Skeletal muscle satellite cell (primary cell): ENCODE measurements around the gene GRIN1.
"Not testable (repeated sequence)": the region's sequence is repeated elsewhere in the genome, so short reads cannot be mapped to it uniquely, and the experiment has no call there.

Experiments
- H3K27me3 ChIP-seq: 2 replicates; pipeline ENCODE4 v1.7.0; 2013; ENCODE audit warnings: low read length; ENCODE audit not compliant: control insufficient read depth, insufficient read depth
- H3K36me3 ChIP-seq: 2 replicates; pipeline ENCODE4 v1.7.0; 2013; ENCODE audit warnings: mild to moderate bottlenecking, control low read depth, low read length; ENCODE audit not compliant: insufficient read depth
- H3K4me1 ChIP-seq: 2 replicates; pipeline ENCODE4 v1.7.0; 2013; ENCODE audit warnings: low read length; ENCODE audit not compliant: control insufficient read depth, insufficient read depth
- H3K4me2 ChIP-seq: 2 replicates; pipeline ENCODE4 v1.7.0; 2013; ENCODE audit warnings: mild to moderate bottlenecking, low read length
- H3K4me3 ChIP-seq: 2 replicates; pipeline ENCODE4 v1.7.0; 2013; ENCODE audit warnings: low read length
- H3K9ac ChIP-seq: 2 replicates; pipeline ENCODE4 v1.7.0; 2013; ENCODE audit warnings: mild to moderate bottlenecking, low read depth, low read length, moderate library complexity
- H3K9me3 ChIP-seq: replicated peaks from 2 replicates; pipeline ENCODE4 v1.7.0; 2013; ENCODE audit warnings: mild to moderate bottlenecking, control low read depth, low read length

Gene GRIN1

GRCh38 chr9:137123952-137124462 lies 14.9 kb upstream of the GRIN1 start:
- H3K4me2 ChIP-seq, H3K9me3 ChIP-seq, H3K4me3 ChIP-seq, H3K36me3 ChIP-seq, H3K27me3 ChIP-seq, H3K9ac ChIP-seq: not testable (repeated sequence)
- H3K4me1 ChIP-seq = peaks cover 19% of the 10 kb centered on the region

DNA sequence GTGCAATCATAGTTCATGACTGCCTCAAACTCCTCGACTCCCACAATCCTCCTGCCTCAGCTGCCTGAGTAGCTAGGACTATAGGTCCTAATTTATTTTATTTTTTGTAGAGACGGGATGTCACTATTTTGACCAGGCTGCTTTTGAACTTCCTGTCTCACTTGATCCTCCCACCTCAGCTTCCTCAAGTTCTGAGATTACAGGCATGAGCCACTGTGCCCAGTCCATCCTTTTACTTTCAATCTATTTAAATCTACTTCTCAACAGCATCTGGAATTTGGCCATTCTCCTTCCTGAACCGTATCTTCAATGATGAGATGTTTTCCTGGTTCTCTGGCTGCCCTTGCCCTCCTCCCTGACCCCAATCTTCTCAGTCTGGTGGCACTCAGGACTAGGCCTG lies 12.2 kb upstream of the GRIN1 start:
- H3K27me3 ChIP-seq = no peaks in the 10 kb centered on the region
- H3K4me3 ChIP-seq = no peak overlapping the region
- no peaks in the 10 kb centered on the region for H3K36me3 ChIP-seq
- H3K4me1 ChIP-seq = peaks cover 22% of the 10 kb centered on the region
- no peak overlapping the region for H3K4me2 ChIP-seq
- H3K9me3 ChIP-seq = no peaks in the 10 kb centered on the region
- no peak overlapping the region for H3K9ac ChIP-seq

DNA sequence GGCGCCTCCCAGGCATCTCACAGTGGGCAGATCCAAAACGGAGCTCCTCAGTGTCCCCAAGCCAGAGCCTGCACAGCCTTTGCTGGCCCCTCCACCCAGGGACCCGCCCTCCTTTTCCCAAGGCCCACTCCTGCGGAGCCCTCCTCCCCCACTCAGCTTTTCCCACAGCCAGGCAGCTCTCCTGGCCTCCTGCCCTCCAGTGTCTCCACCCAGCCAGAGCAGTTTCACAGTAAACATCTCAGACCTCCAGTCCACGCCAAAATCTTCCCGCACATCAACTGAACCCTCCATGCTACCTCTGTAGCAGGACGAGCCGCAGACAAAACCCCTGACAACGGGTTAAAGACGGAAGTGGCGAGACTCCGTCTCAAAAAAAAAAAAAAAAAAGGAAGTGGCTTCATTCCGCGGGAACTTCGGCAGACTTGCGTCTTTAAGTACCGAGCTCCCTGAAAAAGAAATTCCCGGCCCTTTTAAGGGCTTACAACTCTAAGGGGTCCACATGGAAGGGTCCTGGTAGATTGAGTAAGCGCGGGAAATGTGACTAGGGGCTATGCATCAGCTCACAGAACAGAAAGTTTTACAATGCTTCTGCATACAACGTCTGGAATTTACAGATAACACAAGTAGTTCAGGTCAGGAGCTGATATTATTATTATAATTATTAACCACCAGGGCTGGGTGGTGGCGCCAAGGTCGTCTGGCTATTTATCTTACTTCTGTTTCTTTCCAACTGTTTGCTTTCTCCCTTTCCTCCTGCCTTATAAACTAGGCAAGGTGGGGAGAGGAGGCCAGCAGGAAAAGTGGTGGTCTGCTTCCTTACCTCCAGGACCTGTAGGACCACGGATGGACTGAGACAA lies 11.4 kb upstream of the GRIN1 start:
- H3K9me3 ChIP-seq = no peaks in the 10 kb centered on the region
- H3K36me3 ChIP-seq = no peaks in the 10 kb centered on the region
- peak overlapping the region; percentile 90 for H3K4me3 ChIP-seq
- peak overlapping the region; percentile 94 for H3K4me2 ChIP-seq
- H3K9ac ChIP-seq = peak overlapping the region; percentile 93
- H3K27me3 ChIP-seq = no peaks in the 10 kb centered on the region
- H3K4me1 ChIP-seq = peaks cover 22% of the 10 kb centered on the region

DNA sequence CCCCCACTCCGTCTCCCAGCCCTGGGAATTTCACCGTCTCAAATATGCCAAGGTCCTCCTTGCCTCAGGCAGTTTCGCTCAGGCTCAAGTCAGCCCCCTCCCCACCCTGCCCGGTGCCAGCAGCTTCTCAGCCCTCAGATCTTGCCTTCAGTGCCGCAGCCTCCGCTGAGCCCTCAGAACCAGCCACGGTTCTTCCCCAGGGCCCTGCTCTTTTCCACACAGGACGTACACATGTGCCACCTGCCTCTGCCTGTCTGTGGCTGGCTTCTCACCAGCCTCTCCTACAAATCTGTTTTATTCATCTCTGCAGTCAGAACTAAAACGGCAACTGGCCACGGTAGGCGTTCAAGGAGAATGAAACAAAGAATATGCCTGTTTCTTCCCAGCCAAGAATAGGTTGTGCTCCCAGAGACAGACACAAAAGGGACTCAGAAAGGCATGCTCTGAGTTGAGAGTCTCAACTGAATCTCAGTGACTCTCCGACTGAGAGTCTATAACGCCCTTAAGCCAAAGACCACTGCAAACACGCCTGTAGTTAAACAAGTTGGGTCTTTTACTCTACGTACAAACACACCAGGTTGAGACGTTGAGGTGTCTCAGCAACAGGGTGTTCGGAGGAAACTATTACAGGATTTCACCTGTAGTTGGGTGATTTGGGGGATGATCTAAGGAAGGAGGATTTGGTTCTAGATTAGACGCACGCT lies 10.6 kb upstream of the GRIN1 start:
- peak overlapping the region; percentile 90 for H3K4me3 ChIP-seq
- peaks cover 22% of the 10 kb centered on the region for H3K4me1 ChIP-seq
- H3K9ac ChIP-seq = peak overlapping the region; percentile 93
- no peaks in the 10 kb centered on the region for H3K9me3 ChIP-seq
- H3K27me3 ChIP-seq = no peaks in the 10 kb centered on the region
- no peaks in the 10 kb centered on the region for H3K36me3 ChIP-seq
- H3K4me2 ChIP-seq = peak overlapping the region; percentile 94

GRCh38 chr9:137128862-137129455 lies 10.0 kb upstream of the GRIN1 start:
- Histone ChIP-seq H3K27me3 (no peaks in the 10 kb centered on the region), H3K4me2 (peak overlapping the region; percentile 94), H3K36me3 (no peaks in the 10 kb centered on the region), H3K4me1 (peaks cover 22% of the 10 kb centered on the region), H3K9ac (peak overlapping the region; percentile 93), H3K9me3 (no peaks in the 10 kb centered on the region), H3K4me3 (peak overlapping the region; percentile 90)

GRCh38 chr9:137129456-137130175 lies 9.3 kb upstream of the GRIN1 start:
- H3K9ac ChIP-seq = peak overlapping the region; percentile 93
- peak overlapping the region; percentile 94 for H3K4me2 ChIP-seq
- no peaks in the 10 kb centered on the region for H3K9me3 ChIP-seq
- H3K4me1 ChIP-seq = peaks cover 22% of the 10 kb centered on the region
- H3K4me3 ChIP-seq = peak overlapping the region; percentile 90
- H3K27me3 ChIP-seq = no peaks in the 10 kb centered on the region
- H3K36me3 ChIP-seq = no peaks in the 10 kb centered on the region

- Histone ChIP-seq H3K9me3 (no peaks in the 10 kb centered on the region), H3K27me3 (no peaks in the 10 kb centered on the region), H3K36me3 (no peaks in the 10 kb centered on the region), H3K4me2 (peak overlapping the region; percentile 94), H3K4me3 (peak overlapping the region; percentile 90), H3K4me1 (peaks cover 22% of the 10 kb centered on the region), H3K9ac (peak overlapping the region; percentile 93)
Measured at GRCh38 chr9:137130176-137130755, 8.7 kb upstream of the GRIN1 start.

DNA sequence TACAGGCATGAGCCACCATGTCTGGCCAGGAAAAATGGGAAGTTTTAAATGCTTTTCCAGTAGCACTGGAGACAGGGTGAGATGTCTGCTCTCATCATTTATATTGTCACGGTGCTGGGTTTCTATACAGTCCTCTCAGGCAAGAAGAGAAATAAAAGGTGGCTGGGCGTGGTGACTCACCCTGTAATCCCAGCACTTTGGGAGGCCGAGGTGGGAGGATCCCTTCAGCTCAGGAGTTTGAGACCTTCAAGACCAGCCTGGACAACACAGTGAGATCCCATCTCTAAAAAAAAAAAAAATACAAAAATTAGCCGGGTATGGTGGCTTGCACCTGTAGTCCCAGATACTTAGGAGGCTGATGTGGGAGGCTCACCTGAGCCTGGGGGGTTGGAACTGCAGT lies 4.8 kb upstream of the GRIN1 start:
- H3K4me1 ChIP-seq = peaks cover 9% of the 10 kb centered on the region
- no peak overlapping the region for H3K9ac ChIP-seq
- no peaks in the 10 kb centered on the region for H3K9me3 ChIP-seq
- no peaks in the 10 kb centered on the region for H3K36me3 ChIP-seq
- no peak overlapping the region for H3K4me3 ChIP-seq
- H3K4me2 ChIP-seq = no peak overlapping the region
- H3K27me3 ChIP-seq = peaks cover 33% of the 10 kb centered on the region

DNA sequence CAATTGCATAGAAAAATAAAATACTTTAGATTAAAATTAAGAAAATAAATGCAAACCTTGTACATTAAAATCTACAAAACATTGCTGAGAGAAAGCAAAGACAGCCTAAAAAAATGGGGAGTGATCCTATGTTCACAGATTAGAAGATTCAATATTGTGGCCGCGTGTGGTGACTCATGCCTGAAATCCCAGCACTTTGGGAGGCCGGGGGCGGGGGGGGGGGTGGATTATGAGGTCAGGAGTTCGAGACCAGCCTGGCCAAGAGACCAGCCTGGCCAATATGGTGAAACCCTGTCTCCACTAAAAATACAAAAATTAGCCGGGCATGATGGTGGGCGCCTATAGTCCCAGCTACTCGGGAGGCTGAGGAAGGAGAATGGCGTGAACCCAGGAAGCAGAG lies 3.8 kb upstream of the GRIN1 start:
- H3K4me1 ChIP-seq, H3K9ac ChIP-seq, H3K9me3 ChIP-seq, H3K4me2 ChIP-seq, H3K36me3 ChIP-seq, H3K4me3 ChIP-seq: not testable (repeated sequence)
- H3K27me3 ChIP-seq = peaks cover 42% of the 10 kb centered on the region

- H3K4me3 ChIP-seq = no peak overlapping the region
- H3K36me3 ChIP-seq = no peaks in the 10 kb centered on the region
- H3K4me1 ChIP-seq = peaks cover 5% of the 10 kb centered on the region
- no peak overlapping the region for H3K4me2 ChIP-seq
- H3K27me3 ChIP-seq = peaks cover 54% of the 10 kb centered on the region
- H3K9ac ChIP-seq = no peak overlapping the region
- no peaks in the 10 kb centered on the region for H3K9me3 ChIP-seq
Measured at GRCh38 chr9:137136261-137136880, 2.6 kb upstream of the GRIN1 start.
